ENCODE measurements around the gene ITGB6.
A peak's percentile ranks its signal among the peaks of the same experiment; 100 is the strongest.

The ITGB6 gene, protein sequence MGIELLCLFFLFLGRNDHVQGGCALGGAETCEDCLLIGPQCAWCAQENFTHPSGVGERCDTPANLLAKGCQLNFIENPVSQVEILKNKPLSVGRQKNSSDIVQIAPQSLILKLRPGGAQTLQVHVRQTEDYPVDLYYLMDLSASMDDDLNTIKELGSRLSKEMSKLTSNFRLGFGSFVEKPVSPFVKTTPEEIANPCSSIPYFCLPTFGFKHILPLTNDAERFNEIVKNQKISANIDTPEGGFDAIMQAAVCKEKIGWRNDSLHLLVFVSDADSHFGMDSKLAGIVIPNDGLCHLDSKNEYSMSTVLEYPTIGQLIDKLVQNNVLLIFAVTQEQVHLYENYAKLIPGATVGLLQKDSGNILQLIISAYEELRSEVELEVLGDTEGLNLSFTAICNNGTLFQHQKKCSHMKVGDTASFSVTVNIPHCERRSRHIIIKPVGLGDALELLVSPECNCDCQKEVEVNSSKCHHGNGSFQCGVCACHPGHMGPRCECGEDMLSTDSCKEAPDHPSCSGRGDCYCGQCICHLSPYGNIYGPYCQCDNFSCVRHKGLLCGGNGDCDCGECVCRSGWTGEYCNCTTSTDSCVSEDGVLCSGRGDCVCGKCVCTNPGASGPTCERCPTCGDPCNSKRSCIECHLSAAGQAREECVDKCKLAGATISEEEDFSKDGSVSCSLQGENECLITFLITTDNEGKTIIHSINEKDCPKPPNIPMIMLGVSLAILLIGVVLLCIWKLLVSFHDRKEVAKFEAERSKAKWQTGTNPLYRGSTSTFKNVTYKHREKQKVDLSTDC

GRCh38 chr2:160199683-160200389, at the start of gene ITGB6:
Gene ITGB6 (minus strand): TSS chr2:160200272. CDS start chr2:160200063, 209 bp downstream.
- DNase-seq = no peak

GRCh38 chr2:160247296-160248035, 47.4 kb upstream of the ITGB6 start:
- no peak for DNase-seq

DNA sequence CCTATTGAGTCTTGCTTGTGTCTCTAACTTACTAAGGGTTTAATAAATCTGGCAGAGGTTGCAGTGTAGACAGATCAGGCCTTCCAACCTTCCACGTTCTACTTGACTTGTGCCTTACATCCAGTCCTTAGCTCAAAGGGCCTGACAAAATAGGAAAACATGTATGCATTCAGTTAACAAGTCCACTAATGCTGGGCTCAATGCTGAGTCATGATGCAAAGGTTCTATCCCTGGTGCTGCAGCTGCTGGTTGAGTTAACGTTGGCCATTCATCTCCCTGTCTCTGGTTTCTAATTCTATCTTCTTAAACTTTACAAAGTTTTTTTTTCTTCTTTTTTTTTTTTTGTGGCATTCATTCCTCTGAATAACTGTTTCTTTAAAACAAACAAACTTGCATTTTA, 46.3 kb upstream of the ITGB6 start:
- DNase-seq = no peak

GRCh38 chr2:160245614-160246155, 45.6 kb upstream of the ITGB6 start:
- no peak for DNase-seq

DNA sequence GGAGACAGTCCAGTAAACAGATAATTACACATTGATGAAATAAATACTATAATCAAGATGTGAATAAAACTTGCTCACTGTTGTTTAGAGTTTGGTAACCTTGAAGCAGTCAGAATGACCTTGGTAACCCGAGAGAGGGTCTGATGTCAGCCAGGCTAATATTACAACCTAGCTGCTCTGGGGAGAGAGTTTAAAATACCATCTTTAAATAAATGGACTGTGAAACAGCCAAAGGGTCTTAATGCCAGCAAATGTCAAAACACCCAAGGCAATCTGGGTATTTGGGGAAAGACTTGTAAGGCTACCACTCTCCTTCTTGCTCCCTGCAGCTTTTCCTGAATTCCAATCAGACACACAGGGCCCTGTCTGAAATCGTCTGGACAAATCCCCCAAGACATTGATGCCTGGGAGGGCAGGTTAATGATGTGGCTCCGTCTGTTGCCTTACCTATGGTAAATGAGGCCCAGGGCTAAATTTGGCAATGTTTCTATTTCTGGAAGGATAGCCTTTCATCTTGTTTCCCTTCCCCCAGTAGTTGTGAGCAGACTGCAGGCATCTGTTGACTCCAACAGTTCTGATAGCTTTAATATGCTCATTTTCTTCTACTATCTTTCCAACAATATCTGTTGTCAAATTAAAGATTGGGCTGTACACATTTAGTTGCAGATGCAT, 43.0 kb upstream of the ITGB6 start:
- no peak for DNase-seq

DNA sequence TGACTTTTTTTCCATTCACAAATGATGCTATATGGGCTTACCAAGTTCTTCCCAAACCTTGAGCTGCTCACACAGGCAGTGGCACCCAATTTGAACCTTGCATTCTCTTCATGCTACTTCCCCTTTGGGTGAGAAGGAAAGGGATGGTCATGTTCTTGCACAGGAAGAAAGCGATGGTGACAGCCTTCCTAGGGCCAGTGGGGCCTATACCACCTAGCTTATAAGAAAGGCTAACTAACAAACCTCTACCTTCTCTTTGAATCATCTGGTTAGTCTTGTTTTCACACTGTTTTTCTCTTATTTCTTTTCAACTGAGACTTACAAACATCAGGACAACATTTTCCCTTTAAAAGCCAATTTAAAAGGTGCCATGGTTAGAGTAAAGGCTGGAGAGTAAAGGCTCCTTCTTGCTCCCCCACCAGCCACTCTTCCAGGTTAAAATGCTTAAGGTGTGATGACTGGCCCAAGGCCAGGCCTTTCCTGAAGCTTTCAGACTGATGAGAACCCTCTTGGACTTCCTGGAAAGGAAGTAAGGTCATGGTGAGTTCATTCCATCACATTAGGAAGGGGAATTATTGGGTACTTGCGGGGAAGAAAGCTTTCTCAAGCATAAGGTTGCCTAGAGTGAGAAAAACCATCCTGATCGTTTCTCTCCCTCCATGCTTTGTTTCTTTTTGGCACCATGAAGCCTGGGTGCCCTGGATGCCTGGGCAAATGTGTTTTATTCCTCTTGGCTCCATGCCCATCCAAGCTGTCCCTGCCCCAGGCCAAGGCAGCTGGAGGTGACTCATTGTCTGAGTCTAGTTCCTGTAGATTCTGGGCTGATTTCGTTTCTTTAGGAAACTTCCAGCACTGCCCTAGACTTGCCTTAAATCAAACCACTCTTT, 41.4 kb upstream of the ITGB6 start:
- peak in 1 of 2 donors; percentile 13 for DNase-seq

- no peak for DNase-seq
These were observed 39.4 kb upstream of the ITGB6 start for GRCh38 chr2:160239436-160239835.

DNA sequence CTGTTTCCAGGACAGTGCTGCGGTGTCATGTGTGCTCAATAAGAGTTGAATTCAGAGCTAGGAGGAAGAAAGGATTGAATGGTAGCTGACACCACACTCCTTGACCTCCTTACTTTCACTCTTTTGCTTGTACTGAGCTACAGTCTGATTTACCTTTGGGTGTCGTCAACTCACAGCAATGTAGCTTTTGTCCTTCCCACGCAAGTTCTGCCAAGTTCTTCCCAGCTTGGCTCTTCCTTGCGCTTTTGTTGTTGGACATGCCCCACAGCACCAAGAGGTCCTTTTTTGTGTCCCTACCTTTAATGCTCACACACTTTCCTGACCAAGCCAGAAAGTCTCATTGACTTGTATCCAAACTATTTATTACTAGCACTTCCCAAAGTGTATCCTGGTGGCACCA, 38.3 kb upstream of the ITGB6 start:
- no peak for DNase-seq

GRCh38 chr2:160232905-160233475, 32.9 kb upstream of the ITGB6 start:
- DNase-seq = no peak

DNA sequence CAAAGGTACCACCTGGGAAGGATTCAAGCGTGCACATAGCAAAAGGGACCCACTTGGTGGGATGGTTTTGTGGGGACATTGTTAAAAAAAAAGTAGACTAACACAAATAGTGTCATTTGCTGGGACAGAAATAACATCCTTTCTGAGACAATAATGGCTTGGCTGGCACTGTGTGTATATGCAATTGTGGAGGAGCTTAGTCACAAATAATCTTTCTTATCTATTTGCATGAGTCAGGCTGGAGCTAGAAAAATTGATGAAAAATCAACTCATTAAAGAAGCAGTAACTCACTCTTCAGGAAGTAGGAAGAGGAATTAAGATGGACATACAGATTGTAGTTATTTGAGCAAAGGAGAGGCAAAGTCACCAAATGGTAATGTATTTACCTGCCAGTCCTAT, 29.5 kb upstream of the ITGB6 start:
- DNase-seq = no peak

DNA sequence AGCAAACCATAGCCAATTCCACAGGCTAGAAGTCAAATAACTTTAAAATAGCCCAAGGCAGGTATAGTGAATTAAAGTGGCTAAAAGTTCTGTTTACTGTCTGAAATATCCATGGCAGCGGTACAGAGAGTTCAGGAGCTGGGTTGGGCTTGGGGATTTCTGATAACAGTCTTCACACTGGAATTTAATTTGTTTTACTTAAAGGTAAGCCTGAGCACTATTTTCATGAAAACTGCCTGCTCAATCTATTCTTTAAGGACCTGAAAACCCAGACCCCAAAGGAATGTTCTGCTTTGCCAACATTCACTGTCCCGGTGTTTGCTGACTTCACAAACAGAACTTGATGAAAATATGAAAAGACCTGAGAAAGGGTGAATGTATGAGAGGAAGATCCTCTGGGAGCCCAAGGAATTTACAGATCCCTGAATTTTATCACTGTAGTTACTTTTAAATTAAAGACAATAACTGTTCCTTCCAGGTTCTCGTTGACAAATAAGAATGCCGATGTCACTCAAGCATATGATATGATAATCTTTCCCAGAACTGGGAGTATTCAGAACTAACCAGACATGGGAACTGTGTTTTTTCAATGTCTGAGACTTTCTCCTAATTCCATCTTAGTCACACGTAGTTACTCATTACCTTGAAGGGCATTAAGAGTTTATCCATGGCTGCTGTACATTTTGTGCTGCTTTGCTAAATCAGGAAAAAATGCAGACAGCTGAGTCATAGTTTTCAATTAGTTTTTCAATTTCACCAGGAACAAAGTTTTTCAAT, 28.3 kb upstream of the ITGB6 start:
- DNase-seq = no peak

GRCh38 chr2:160227293-160227915, 27.3 kb upstream of the ITGB6 start:
- no peak for DNase-seq

DNA sequence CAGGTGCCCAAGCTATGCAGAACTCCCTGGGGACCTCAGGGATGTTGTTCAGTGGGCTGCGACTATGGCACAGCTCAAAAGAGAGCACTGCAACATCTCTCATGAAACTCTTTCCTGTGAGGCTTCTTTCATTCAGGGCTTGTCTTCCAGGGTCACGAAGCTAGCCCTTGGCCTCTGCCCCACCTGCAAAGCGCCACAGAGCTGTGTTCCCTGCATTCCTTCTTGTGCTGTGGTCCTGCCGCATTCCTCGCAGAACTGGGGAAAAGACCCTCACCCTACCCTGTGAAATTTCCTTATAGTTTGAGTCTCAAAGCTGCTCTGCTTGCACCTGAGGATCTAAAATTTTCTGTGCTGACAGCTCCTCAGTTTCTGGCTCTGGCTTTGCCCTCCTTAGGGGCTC, 26.3 kb upstream of the ITGB6 start:
- no peak for DNase-seq

- DNase-seq = no peak
These were observed 25.6 kb upstream of the ITGB6 start for GRCh38 chr2:160225722-160226121.

- no peak for DNase-seq
These were observed 24.4 kb upstream of the ITGB6 start for GRCh38 chr2:160224507-160224906.

DNA sequence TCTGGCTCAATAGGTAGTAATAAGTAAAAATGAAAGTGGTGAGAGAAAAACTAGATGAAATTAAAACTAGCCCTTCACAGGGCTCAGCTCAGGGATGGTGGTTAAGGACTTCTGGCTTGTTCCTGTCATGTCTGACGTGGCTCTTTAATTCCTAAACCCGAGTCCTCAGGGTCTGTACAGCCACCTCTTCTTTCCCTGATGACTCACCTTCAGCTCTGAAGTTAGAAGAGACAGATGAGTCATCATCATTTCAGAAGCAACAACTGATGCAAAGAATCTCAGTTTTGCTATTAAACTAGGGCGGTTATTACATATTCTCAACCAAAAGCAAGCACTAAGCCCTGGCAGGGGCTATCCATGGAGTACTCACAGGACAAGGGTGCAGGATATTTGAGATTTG, 24.0 kb upstream of the ITGB6 start:
- DNase-seq = peak in 1 of 2 donors; percentile 14

DNA sequence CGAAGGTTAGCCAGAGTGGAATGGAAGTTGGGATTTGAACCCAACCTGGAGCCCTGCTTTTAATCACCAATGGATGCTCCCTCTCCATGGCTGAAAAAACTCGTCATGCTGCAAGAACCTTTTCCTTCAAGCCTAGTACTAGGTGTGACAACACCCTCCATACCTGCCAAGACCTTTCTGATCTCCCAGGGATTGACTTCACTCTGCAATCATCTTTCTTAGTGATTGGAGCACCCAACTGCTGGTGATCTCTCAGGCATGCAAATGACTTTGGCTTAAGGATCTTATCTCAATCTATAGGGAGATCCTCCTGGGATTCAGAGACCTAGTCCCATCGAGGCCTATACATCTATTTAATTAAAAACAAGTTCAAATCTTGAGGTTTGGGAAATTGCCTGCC, 23.5 kb upstream of the ITGB6 start:
- DNase-seq = no peak

GRCh38 chr2:160222546-160223283, 22.6 kb upstream of the ITGB6 start:
- DNase-seq = no peak

Data from CD4-positive, alpha-beta T cell treated with Interferon alpha-2 for 1 hour (primary cell).